HG03060 (cell line): ENCODE results near the gene ST14.
"Not testable (repeated sequence)": the region's sequence is repeated elsewhere in the genome, so short reads cannot be mapped to it uniquely, and the experiment has no call there.

Experiments used
- ATAC-seq: cut with Tn5 transposase; IDR thresholded peaks from one replicate; pipeline ENCODE4 v1.9.1; 2021; ENCODE audit warnings: low read depth, moderate number of reproducible peaks; ENCODE audit not compliant: unreplicated experiment

ST14 gene

DNA sequence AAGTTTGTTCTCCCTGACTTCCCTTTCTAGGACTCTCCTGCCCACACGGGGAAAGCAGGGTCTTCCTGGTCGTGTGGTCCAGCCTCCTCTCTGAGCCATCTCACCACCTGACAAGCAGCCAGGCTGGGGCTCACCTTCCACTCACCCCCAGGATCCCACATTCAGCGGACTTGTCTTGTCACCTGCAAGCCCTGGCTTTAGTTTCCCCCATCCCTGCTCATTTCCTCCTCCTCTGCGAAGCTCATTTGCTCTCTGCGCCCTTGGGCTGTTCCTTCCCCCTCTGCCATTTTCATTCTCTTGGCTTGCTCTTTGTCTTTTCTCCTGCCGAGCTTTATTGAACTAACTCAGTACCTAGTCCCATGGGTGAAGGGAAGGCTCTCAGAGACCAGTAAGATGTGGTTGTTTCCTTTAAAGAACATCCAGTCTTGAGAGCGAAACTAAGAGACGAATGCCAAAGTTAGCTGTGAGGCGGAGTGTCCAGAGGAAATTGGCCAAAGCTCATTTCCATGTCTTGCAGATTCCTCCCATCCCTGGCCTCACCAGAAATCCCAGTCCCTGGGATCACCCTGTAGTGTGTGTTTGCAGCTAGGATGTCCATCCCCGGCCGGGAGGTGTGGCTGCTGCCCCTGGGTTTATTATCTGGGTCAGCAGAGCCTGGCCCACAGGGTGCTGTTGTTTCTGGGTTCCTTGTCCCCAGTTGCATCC, 2.0 kb downstream of the ST14 start:
- ATAC-seq, result no peak

- no peak for ATAC-seq
These were observed 3.2 kb downstream of the ST14 start for GRCh38 chr11:130162733-130163132.

- ATAC-seq, result no peak
These were observed 4.0 kb downstream of the ST14 start for GRCh38 chr11:130163346-130164220.

DNA sequence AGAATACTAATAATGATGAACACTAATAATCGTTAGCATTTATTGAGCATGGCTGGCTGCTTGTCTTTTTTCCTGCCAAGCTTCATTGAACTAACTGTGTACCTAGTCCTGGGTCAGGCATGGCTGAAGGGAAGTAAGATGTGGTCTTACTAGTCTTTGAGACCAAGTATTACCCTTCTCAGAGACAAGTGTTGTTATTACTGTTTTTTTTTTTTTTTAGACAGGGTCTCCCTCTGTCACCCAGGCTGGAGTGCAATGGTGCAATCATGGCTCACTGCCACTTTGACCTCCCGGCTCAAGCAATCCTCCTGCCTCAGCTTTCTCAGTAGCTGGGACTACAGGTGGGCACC, 4.6 kb downstream of the ST14 start:
- ATAC-seq, result no peak

- ATAC-seq, result no peak
These were observed 6.2 kb downstream of the ST14 start for GRCh38 chr11:130165601-130166456.

GRCh38 chr11:130166457-130166784, 6.8 kb downstream of the ST14 start:
- no peak for ATAC-seq

DNA sequence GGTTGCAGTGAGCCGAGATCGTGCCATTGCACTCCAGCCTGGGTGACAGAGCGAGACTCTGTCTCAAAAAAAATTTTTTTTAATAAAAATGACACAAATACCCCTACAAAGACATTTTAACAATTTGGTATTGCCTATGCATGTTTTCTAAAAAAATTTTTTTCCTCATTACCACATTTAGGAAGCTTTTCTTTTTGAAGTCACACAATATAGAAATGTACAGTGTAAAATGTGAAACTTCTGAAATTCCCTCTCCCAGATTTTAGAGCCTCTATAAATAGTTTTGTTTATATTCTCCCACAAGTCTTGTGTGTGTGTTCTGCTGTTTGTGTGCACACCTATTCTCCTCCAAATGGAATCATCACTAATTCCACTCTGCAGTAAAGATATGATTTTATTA, 7.6 kb downstream of the ST14 start:
- ATAC-seq, result no peak

GRCh38 chr11:130168105-130168504, 8.5 kb downstream of the ST14 start:
- no peak for ATAC-seq

GRCh38 chr11:130170345-130170744, 10.8 kb downstream of the ST14 start:
- no peak for ATAC-seq

DNA sequence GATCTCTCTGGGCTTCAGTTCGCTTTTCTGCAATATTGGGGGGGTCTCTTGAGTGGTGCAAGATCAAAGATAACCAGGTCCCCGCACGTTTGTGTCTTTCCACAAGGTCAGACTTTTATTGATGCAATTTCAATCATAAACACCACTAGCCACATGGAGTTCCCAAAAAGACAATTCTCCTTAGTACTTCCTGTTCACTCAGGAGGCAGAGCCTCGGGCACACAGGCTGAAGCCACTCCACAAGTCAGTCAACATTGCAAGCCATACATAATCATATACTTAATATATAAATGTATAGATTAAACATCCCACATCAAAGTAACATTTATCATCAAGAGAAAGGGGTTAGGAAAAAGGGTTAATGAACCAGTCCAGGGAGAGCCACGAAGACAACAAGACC, 12.0 kb downstream of the ST14 start:
- no peak for ATAC-seq

DNA sequence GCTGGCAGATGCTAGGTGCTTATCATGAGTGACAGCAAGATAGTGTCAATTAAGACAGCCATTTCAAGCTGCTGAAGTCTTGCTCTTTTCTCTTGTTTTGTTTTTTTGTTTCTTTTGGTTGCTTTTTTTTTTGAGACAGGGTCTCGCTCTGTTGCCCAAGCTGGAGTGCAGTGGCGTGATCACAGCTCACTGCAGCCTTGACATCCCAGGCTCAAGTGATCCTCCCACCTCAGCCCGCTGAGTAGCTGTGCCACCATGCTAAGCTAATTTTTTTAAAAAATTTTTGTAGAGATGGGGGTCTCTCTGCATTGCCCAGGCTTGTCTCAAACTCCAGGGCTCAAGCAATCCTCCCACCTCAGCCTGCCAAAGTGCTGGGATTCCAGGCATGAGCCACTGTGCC, 12.4 kb downstream of the ST14 start:
- not testable (repeated sequence) for ATAC-seq

- no peak for ATAC-seq
These were observed 15.1 kb downstream of the ST14 start for GRCh38 chr11:130174642-130175041.

DNA sequence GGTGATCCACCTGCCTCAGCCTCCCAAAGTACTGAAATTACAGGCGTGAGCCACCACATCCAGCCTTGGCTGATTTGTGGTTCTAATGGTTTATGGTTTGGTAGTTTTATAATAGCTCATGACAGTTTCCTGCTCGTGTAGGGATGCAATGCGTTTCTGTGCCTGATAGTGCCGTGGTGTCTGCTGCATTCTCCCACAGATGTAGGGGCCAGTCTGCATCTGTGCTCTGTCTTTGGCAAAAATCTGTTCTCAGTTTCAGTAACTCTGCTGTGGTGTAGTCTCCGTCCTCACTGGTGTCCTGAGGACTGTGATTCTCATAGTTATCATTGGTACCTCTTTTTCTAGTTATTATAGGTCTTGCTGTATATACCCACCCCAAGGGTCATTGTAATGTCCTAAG, 16.3 kb downstream of the ST14 start:
- ATAC-seq, result no peak

DNA sequence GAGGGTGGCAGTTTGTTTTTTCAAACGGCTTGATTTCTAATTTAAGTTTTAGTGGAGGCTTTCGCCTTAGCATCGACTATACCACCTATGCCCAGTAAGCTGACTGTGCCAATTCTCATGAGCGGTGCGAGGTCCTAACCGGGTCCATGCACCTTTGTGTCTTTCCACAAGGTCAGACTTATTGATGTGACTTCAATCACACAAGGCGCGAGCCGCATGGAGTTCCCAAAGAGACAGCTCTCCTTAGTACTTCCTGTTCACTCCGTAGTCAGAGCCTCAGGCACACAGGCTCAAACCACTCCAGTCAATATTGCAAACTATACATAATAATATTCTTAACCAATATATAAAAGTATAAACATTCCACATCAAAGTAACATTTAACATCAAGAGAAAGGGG, 18.2 kb downstream of the ST14 start:
- no peak for ATAC-seq

GRCh38 chr11:130178441-130179339, 19.1 kb downstream of the ST14 start:
- no peak for ATAC-seq

GRCh38 chr11:130179396-130180306, 20.1 kb downstream of the ST14 start:
- ATAC-seq, result no peak

- ATAC-seq, result no peak
These were observed 20.9 kb downstream of the ST14 start for GRCh38 chr11:130180491-130180890.

DNA sequence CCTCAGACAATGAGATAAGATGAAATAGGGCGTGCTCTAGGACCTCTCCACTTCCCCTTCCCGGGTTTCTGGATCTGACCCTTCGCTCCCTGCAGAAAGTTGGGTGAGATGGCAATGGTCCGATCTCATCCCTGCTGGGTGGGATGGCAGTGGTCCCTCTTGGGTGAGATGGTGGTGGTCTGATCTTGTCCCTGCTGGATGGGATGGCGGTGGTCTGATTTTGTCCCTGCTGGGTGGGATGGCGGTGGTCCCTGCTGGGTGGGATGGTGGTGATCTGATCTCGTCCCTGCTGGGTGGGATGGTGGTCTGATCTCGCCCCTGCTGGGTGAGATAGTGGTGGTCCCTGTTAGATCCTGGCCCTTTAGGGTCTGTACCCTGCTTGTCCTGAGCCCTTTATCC, 21.3 kb downstream of the ST14 start:
- ATAC-seq, result no peak
